BLaER1 (cell line): ENCODE measurements around the gene BIN2.

ENCODE experiments used
- H3K27ac ChIP-seq: shearing (Covaris generic); formaldehyde crosslinking; 2 replicates; pipeline ENCODE4 v1.8.1; 2022
- H3K27me3 ChIP-seq: shearing (Covaris generic); formaldehyde crosslinking; 2 replicates; pipeline ENCODE4 v1.8.1; 2022
- H3K36me3 ChIP-seq: shearing (Covaris generic); formaldehyde crosslinking; 2 replicates; pipeline ENCODE4 v1.8.1; 2022
- H3K4me1 ChIP-seq: shearing (Covaris generic); formaldehyde crosslinking; 2 replicates; pipeline ENCODE4 v1.8.1; 2022
- H3K4me2 ChIP-seq: shearing (Covaris generic); formaldehyde crosslinking; 2 replicates; pipeline ENCODE4 v1.8.1; 2022
- H3K4me3 ChIP-seq: shearing (Covaris generic); formaldehyde crosslinking; 2 replicates; pipeline ENCODE4 v1.8.1; 2022
- H3K9ac ChIP-seq: shearing (Covaris generic); formaldehyde crosslinking; 2 replicates; pipeline ENCODE4 v1.8.1; 2022
- H3K9me3 ChIP-seq: shearing (Covaris generic); formaldehyde crosslinking; 2 replicates; pipeline ENCODE4 v1.8.1; 2022
- H4K20me1 ChIP-seq: shearing (Covaris generic); formaldehyde crosslinking; 2 replicates; pipeline ENCODE4 v1.8.1; 2022
- Cebpa-rat ChIP-seq: shearing (Covaris generic); IDR thresholded peaks from 2 replicates; pipeline ENCODE4 v1.8.1; 2022

Gene BIN2

DNA sequence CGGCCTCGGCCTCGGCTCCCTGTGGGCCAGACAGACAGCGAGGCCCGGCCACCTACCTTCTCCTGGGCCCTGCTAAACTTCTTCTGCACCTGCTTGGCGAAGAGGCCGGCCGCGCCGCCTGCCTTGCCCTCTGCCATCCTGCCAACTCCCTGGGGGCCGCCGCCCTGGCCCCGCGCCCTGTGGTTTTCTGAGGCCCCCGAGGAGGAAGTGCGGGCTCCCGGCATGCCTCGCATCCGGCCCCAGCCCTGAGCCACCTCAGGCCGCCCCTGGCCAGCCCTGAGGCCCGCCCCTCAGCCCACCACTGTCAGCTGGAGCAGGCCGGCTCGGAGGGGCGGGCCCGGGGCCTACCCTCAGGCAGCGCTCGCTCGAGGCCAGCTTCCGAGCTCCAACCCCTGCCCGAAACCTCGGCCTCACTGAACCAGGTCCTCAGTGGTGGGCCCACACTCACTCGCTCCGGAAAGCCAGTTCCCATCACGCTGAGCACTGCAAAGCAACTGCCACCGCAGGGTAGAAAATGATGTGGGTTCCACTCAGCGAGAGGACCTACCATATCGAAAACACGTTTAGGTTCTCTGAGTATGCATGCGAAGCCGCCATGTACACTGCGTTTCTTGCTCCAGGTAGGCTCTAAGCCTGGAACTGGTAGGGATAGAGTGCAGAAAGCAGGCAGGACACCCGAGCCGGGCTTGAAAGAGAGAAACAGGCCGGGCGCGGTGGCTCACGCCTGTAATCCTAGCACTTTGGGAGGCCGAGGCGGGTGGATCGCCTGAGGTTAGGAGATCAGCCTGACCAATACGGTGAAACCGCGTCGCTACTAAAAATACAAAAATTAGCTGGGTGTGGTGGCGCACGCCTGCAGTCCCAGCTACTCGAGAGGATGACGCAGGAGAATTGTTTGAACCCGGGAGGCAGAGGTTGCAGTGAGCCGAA is at the start of gene BIN2:
BIN2 (minus strand) TSS at position 209 of the 930 bp plus-strand sequence; CDS start at position 137, 72 bp downstream.
- no peak for TF ChIP-seq Cebpa-rat
- Histone ChIP-seq H3K27ac (peak within 1 kb of the TSS; percentile 81), H3K4me2 (peak within 1 kb of the TSS; percentile 94), H3K9ac (peak within 1 kb of the TSS; percentile 53; the same call in 1 of the 2 replicates), H3K27me3 (no peaks in the 10 kb centered on the region), H3K4me1 (peaks cover 99% of the 10 kb centered on the region), H3K4me3 (peak within 1 kb of the TSS; percentile 53), H3K36me3 (no peaks in the 10 kb centered on the region), H4K20me1 (no peaks in the 10 kb centered on the region), H3K9me3 (no peaks in the 10 kb centered on the region; the same call in 1 of the 2 replicates)

GRCh38 chr12:51373187-51373586 is 49.2 kb upstream of the BIN2 start:
- Histone ChIP-seq H4K20me1 (peaks cover 41% of the 10 kb centered on the region), H3K27ac (no peak overlapping the region), H3K27me3 (peaks cover 48% of the 10 kb centered on the region), H3K4me2 (no peak overlapping the region), H3K36me3 (no peaks in the 10 kb centered on the region), H3K4me1 (peaks cover 16% of the 10 kb centered on the region), H3K9me3 (no peaks in the 10 kb centered on the region), H3K9ac (no peak overlapping the region), H3K4me3 (no peak overlapping the region)
- TF ChIP-seq Cebpa-rat: no peak

- Histone ChIP-seq H3K4me3 (no peak overlapping the region), H3K36me3 (no peaks in the 10 kb centered on the region), H3K27ac (no peak overlapping the region), H3K4me1 (peaks cover 27% of the 10 kb centered on the region), H3K4me2 (no peak overlapping the region), H3K27me3 (peaks cover 54% of the 10 kb centered on the region), H4K20me1 (peaks cover 46% of the 10 kb centered on the region), H3K9ac (no peak overlapping the region), H3K9me3 (no peaks in the 10 kb centered on the region)
- TF ChIP-seq Cebpa-rat: no peak
Measured at GRCh38 chr12:51372021-51372420, 48.0 kb upstream of the BIN2 start.

DNA sequence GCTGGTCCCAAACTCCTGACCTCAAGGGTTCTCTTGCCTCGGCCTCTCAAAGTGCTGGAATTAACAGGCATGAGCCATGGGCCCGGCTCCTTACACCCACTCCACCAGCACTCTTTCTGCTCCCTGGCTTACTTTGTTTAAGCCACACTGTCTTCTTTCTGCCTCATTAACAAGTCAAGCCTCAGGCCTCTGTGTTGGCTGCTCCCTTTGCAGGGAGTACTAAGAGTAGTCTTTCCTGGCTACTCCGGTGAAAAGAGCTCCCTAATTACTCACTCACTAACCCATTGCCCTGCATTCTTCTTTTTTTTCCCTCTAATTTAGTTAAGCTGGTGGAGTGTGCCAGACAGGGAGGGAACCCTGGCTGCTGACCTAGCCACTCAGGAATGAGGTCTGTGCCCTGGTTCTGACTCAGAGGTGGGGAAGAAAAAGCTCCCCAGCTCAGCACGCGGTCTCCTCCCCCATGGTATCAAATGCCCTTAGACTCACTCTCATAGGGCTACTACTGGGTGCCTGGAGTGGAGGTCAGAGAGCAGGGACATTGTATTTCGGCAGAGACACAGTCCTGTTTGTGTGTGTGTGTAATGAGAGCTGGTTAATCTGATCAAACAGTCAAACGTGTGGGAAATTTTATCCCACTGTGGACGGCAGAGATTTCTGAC is 47.5 kb upstream of the BIN2 start:
- H3K4me3 ChIP-seq: no peak overlapping the region
- H3K36me3 ChIP-seq: no peaks in the 10 kb centered on the region

GRCh38 chr12:51370667-51371066 is 46.7 kb upstream of the BIN2 start:
- peaks cover 46% of the 10 kb centered on the region for H4K20me1 ChIP-seq
- H3K4me2 ChIP-seq: no peak overlapping the region
- peaks cover 27% of the 10 kb centered on the region for H3K4me1 ChIP-seq
- no peak overlapping the region for H3K4me3 ChIP-seq
- no peak overlapping the region for H3K27ac ChIP-seq
- no peaks in the 10 kb centered on the region for H3K36me3 ChIP-seq
- H3K9me3 ChIP-seq: no peaks in the 10 kb centered on the region
- peaks cover 65% of the 10 kb centered on the region for H3K27me3 ChIP-seq
- H3K9ac ChIP-seq: no peak overlapping the region
- no peak for TF ChIP-seq Cebpa-rat

More for the DNA sequence above, 47.5 kb upstream of the BIN2 start:
- no peak overlapping the region for H3K27ac ChIP-seq
- peaks cover 27% of the 10 kb centered on the region for H3K4me1 ChIP-seq
- no peak for TF ChIP-seq Cebpa-rat
- H3K27me3 ChIP-seq: peaks cover 58% of the 10 kb centered on the region
- no peaks in the 10 kb centered on the region for H3K9me3 ChIP-seq
- H3K4me2 ChIP-seq: no peak overlapping the region
- peaks cover 46% of the 10 kb centered on the region for H4K20me1 ChIP-seq
- no peak overlapping the region for H3K9ac ChIP-seq

GRCh38 chr12:51369581-51369980 is 45.6 kb upstream of the BIN2 start:
- H3K9me3 ChIP-seq: no peaks in the 10 kb centered on the region
- peak overlapping the region; percentile 87 for H3K4me2 ChIP-seq
- peaks cover 46% of the 10 kb centered on the region for H4K20me1 ChIP-seq
- no peak overlapping the region for H3K9ac ChIP-seq
- H3K27me3 ChIP-seq: peaks cover 67% of the 10 kb centered on the region
- no peak overlapping the region for H3K4me3 ChIP-seq
- H3K27ac ChIP-seq: peak overlapping the region; percentile 65
- no peak for TF ChIP-seq Cebpa-rat
- H3K36me3 ChIP-seq: no peaks in the 10 kb centered on the region
- H3K4me1 ChIP-seq: peaks cover 27% of the 10 kb centered on the region

GRCh38 chr12:51368640-51369517 is 44.9 kb upstream of the BIN2 start:
- Histone ChIP-seq H3K4me3 (no peak overlapping the region), H3K27ac (peak overlapping the region; percentile 65), H3K27me3 (peaks cover 60% of the 10 kb centered on the region), H3K9me3 (no peaks in the 10 kb centered on the region), H3K9ac (no peak overlapping the region), H3K36me3 (no peaks in the 10 kb centered on the region), H3K4me1 (peaks cover 27% of the 10 kb centered on the region), H4K20me1 (peaks cover 43% of the 10 kb centered on the region), H3K4me2 (peak overlapping the region; percentile 87)
- no peak for TF ChIP-seq Cebpa-rat

DNA sequence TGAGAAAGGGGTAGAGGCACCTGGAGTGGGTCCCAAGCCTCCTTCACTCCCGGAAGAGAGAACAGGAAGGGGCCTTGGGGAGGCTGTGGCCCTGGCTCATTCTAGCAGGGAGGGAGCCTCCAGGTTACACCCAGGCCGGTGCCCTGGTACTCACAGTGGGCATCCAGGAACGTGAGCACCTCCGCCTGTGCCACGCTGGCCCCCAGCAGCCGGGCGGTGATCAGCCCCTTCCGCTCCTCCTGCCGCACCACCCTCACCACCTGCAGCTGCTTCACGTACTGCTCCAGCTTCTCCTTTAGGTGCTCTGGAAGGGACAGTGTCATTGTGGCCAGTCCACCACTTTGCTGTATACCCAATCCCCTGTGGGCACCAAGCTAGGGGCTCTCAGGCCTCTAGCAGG is 41.3 kb upstream of the BIN2 start:
- Histone ChIP-seq H4K20me1 (peaks cover 18% of the 10 kb centered on the region), H3K4me1 (peaks cover 27% of the 10 kb centered on the region), H3K27me3 (peaks cover 30% of the 10 kb centered on the region), H3K9me3 (no peaks in the 10 kb centered on the region), H3K4me3 (no peak overlapping the region), H3K27ac (no peak overlapping the region), H3K4me2 (no peak overlapping the region; the same call in 1 of the 2 replicates), H3K9ac (no peak overlapping the region), H3K36me3 (no peaks in the 10 kb centered on the region)
- TF ChIP-seq Cebpa-rat: no peak

DNA sequence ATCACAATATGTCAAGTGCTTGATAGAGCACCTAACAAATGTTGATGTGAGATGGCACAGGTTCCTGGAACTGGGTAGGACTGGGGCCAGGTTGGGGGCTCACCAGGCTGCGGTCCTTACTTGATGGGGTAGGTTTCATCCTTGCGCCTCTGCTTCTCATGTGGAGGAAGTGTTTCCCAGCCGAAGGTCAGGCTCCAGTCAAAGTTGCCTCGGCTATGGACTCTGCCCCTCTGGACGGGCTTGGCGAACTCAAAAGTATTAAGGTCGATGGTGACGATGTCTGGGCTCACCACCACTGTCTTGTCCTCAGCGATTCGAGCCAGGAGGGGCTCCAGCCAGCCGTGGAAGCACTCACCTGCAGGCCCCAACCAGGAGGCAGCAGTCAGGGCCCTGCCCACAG is 40.0 kb upstream of the BIN2 start:
- Histone ChIP-seq H3K27me3 (peaks cover 19% of the 10 kb centered on the region), H3K4me1 (peaks cover 18% of the 10 kb centered on the region), H3K4me2 (no peak overlapping the region), H3K4me3 (no peak overlapping the region), H3K9me3 (no peaks in the 10 kb centered on the region), H3K27ac (no peak overlapping the region), H4K20me1 (peaks cover 10% of the 10 kb centered on the region), H3K36me3 (no peaks in the 10 kb centered on the region), H3K9ac (no peak overlapping the region)
- TF ChIP-seq Cebpa-rat: no peak
